Upper lobe of left lung (tissue), 4 donors: Measurements from ENCODE around the gene KPRP.

Source experiments
- CTCF ChIP-seq, 6 experiments: fragments of 450-650 bp in 4 of 6; fragments of 200-600 bp in 2 of 6; sonication (generic) in 2 of 6; IDR thresholded peaks; one replicate each; pipeline ENCODE4 v1.5.1; 2016 to 2019; ENCODE audit warnings: antibody characterized with exemption in 6 of 6
- EP300 ChIP-seq, 4 donors: sonication (generic); formaldehyde crosslinking; IDR thresholded peaks; one replicate each; pipeline ENCODE4 v1.5.1; 2017; ENCODE audit warnings: antibody characterized with exemption in 4 of 4, control low read depth in 2 of 4
- POLR2AphosphoS5 ChIP-seq, 2 donors: sonication (generic); formaldehyde crosslinking; IDR thresholded peaks; one replicate each; pipeline ENCODE4 v1.5.1; 2017; ENCODE audit warnings: antibody characterized with exemption in 2 of 2

- TF ChIP-seq EP300 (IDR thresholded peaks at IDR 0.05) (no peak), CTCF (IDR thresholded peaks at IDR 0.05) (no peak), POLR2AphosphoS5 (IDR thresholded peaks at IDR 0.05) (no peak)
Measured at GRCh38 chr1:152758636-152759035, 811 bp downstream of the KPRP start.
